ENCODE data around the gene GOLGA1.

The GOLGA1 gene

DNA sequence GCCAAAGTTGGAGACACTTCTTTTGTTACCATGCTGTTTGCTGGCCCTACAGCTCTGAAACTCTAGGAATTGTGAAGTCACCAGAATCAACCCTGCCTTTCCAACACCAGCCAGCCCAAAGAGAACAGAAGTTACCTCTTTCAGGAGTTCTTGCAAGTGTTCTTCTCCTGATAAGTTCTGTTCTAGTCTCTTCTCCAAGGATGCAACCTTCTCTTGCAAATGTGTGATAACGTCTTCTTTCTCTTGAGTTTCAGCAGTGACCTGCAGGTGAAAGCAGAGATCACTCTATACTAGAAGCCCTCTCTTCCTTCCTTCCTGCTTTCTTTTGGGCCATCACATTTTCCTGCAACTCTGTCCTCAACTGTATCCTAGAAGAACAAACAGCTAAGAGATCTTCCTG is 29.1 kb downstream of the GOLGA1 start:
- no peaks in the 10 kb centered on the region for H3K9me3 ChIP-seq (ENCODE audit: control insufficient read depth, low read length)
- peaks cover 37% of the 10 kb centered on the region for H3K36me3 ChIP-seq (ENCODE audit: control insufficient read depth, insufficient read depth, low read length)
- H3K27me3 ChIP-seq (replicated peaks; ENCODE audit: control insufficient read depth, insufficient read depth, low read length, poor library complexity, severe bottlenecking) = no peaks in the 10 kb centered on the region
- H3K4me3 ChIP-seq (ENCODE audit: insufficient read depth, low read depth, low read length, poor library complexity, severe bottlenecking) = no peak overlapping the region
- no peak for DNase-seq
- no peak overlapping the region for H3K27ac ChIP-seq (ENCODE audit: insufficient read depth, low read length, poor library complexity, severe bottlenecking)
- no peaks in the 10 kb centered on the region for H3K4me1 ChIP-seq (ENCODE audit: control insufficient read depth, insufficient read depth, low read length, poor library complexity, severe bottlenecking)

DNA sequence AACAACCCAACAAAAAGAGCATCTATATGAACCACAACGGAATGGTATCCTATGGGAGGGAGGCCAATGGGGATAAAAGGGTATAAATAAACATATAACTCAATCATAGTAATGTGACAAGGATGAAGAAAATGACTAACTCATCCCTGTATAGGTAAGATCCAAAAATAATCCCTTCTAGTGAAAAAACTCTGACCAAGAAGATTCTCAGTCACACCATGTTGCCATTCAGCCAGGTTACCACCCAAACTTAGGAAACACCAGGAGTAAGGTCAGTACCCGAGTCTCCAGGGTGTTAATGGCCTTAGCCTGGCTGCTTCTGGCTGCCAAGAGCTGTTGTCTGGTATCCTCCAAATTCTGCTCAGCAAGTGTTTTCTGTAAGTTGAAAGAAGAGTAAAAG is 32.8 kb downstream of the GOLGA1 start:
- no peaks in the 10 kb centered on the region for H3K9me3 ChIP-seq (ENCODE audit: control insufficient read depth, low read length)
- no peak overlapping the region for H3K27ac ChIP-seq (ENCODE audit: insufficient read depth, low read length, poor library complexity, severe bottlenecking)
- H3K27me3 ChIP-seq (replicated peaks; ENCODE audit: control insufficient read depth, insufficient read depth, low read length, poor library complexity, severe bottlenecking) = no peaks in the 10 kb centered on the region
- H3K36me3 ChIP-seq (ENCODE audit: control insufficient read depth, insufficient read depth, low read length) = peaks cover 26% of the 10 kb centered on the region
- H3K4me3 ChIP-seq (ENCODE audit: insufficient read depth, low read depth, low read length, poor library complexity, severe bottlenecking) = no peak overlapping the region
- DNase-seq = no peak
- no peaks in the 10 kb centered on the region for H3K4me1 ChIP-seq (ENCODE audit: control insufficient read depth, insufficient read depth, low read length, poor library complexity, severe bottlenecking)

DNA sequence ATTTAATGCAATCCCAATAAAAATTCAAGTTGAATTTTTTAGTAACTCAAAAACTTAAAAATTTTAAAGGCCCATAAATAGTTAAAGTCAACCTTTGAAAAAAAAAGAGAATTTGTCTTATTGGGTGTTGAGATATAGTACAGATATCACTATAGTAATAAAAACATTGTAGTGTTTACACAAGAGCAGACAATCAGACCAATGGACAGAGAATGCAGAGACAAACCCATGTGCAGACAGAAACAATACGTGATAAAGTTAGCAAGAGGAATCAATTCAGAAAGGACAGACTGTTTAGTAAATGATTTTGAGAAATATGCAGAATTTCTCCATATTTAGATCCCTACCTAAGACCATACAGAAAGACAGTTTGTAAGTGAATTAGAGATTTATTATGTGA is 33.9 kb downstream of the GOLGA1 start:
- Histone ChIP-seq H3K4me1 (ENCODE audit: control insufficient read depth, insufficient read depth, low read length, poor library complexity, severe bottlenecking) (no peaks in the 10 kb centered on the region), H3K27ac (ENCODE audit: insufficient read depth, low read length, poor library complexity, severe bottlenecking) (no peak overlapping the region), H3K9me3 (ENCODE audit: control insufficient read depth, low read length) (no peaks in the 10 kb centered on the region), H3K4me3 (ENCODE audit: insufficient read depth, low read depth, low read length, poor library complexity, severe bottlenecking) (no peak overlapping the region), H3K27me3 (replicated peaks; ENCODE audit: control insufficient read depth, insufficient read depth, low read length, poor library complexity, severe bottlenecking) (no peaks in the 10 kb centered on the region), H3K36me3 (ENCODE audit: control insufficient read depth, insufficient read depth, low read length) (peaks cover 23% of the 10 kb centered on the region)
- no peak for DNase-seq

DNA sequence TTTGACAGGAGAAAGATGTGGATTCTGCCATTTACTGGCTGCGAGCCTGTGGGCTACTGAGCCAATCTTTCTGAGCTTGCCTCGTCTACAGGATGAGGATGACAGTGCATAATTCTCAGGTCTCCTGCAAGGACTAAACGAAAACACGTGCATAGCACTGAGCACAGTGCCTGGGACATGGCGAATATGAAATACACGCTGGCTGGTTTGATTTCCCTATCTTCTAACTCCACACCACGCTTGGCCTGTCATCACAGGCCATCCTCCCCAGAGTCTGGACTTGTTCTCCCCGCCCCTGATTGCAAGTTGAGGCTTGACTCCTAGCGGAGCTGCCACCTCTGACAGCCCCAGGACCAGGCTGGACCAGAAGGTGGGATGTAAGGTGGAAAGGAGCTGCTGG is 41.0 kb downstream of the GOLGA1 start:
- Histone ChIP-seq H3K4me3 (ENCODE audit: insufficient read depth, low read depth, low read length, poor library complexity, severe bottlenecking) (no peak overlapping the region), H3K9me3 (ENCODE audit: control insufficient read depth, low read length) (no peaks in the 10 kb centered on the region), H3K27ac (ENCODE audit: insufficient read depth, low read length, poor library complexity, severe bottlenecking) (no peak overlapping the region), H3K4me1 (ENCODE audit: control insufficient read depth, insufficient read depth, low read length, poor library complexity, severe bottlenecking) (no peaks in the 10 kb centered on the region), H3K27me3 (replicated peaks; ENCODE audit: control insufficient read depth, insufficient read depth, low read length, poor library complexity, severe bottlenecking) (no peaks in the 10 kb centered on the region), H3K36me3 (ENCODE audit: control insufficient read depth, insufficient read depth, low read length) (peaks cover 30% of the 10 kb centered on the region)
- no peak for DNase-seq

DNA sequence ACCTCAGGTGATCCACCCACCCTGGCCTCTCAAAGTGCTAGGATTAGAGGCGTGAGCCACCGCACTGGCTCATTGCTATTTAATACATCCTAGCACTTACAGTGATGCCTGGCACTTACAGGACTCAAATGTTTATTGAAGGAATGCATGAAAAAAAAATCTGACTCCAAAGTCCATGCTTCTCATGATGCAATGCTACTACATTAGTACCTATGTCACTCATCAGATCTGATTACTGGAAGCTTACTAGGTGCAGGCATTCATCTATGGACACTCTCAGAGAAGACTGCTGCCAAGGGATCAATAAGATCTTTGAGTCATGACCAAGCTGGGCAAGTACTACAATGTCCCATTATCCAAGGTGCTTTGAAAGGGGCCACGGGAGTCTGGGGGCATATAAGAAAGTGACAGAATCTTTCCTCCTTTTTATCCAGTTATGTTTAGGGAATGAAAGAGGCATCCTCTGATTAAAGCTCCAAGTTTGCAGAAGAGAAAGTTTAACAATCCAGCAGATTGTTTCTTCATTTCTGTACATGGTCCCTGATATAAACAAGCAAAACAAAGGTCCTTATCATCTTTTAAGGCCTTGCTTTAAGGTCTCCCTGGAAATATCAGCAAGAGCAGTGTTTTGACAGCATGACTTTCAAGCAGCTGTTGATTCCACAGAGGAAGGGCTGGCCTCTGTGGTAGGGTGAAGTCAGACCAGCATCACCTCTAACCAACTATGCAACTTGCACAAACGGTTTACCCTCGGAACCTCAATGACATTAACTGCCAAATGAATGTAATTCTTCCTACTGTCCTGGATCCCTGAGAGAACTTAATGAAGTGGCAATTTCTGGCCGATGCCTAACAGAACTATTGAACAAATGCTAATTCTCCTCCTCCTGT is 43.1 kb downstream of the GOLGA1 start:
- Histone ChIP-seq H3K27me3 (replicated peaks; ENCODE audit: control insufficient read depth, insufficient read depth, low read length, poor library complexity, severe bottlenecking) (no peaks in the 10 kb centered on the region), H3K4me3 (ENCODE audit: insufficient read depth, low read depth, low read length, poor library complexity, severe bottlenecking) (no peak overlapping the region), H3K36me3 (ENCODE audit: control insufficient read depth, insufficient read depth, low read length) (peaks cover 40% of the 10 kb centered on the region), H3K9me3 (ENCODE audit: control insufficient read depth, low read length) (no peaks in the 10 kb centered on the region), H3K27ac (ENCODE audit: insufficient read depth, low read length, poor library complexity, severe bottlenecking) (no peak overlapping the region), H3K4me1 (ENCODE audit: control insufficient read depth, insufficient read depth, low read length, poor library complexity, severe bottlenecking) (no peaks in the 10 kb centered on the region)
- no peak for DNase-seq

DNA sequence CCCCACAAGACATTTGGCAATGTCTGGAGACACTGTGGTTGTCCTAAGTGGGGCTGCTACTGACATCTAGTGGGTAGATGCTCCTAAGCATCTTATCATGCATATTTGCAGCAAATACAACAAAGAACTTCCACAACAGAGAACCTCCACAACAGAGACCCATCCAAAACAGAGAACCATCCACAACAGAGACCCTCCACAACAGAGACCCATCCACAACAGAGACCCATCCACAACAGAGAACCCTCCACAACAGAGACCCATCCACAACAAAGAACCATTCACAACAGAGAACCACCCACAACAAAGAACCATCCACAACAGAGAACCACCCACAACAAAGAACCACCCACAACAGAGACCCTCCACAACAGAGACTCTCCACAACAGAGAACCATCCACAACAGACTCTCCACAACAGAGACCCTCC is 46.1 kb downstream of the GOLGA1 start:
- no peaks in the 10 kb centered on the region for H3K4me1 ChIP-seq (ENCODE audit: control insufficient read depth, insufficient read depth, low read length, poor library complexity, severe bottlenecking)
- H3K9me3 ChIP-seq (ENCODE audit: control insufficient read depth, low read length) = no peaks in the 10 kb centered on the region
- H3K27me3 ChIP-seq (replicated peaks; ENCODE audit: control insufficient read depth, insufficient read depth, low read length, poor library complexity, severe bottlenecking) = no peaks in the 10 kb centered on the region
- H3K36me3 ChIP-seq (ENCODE audit: control insufficient read depth, insufficient read depth, low read length) = peaks cover 50% of the 10 kb centered on the region
- no peak overlapping the region for H3K4me3 ChIP-seq (ENCODE audit: insufficient read depth, low read depth, low read length, poor library complexity, severe bottlenecking)
- H3K27ac ChIP-seq (ENCODE audit: insufficient read depth, low read length, poor library complexity, severe bottlenecking) = no peak overlapping the region
- no peak for DNase-seq

DNA sequence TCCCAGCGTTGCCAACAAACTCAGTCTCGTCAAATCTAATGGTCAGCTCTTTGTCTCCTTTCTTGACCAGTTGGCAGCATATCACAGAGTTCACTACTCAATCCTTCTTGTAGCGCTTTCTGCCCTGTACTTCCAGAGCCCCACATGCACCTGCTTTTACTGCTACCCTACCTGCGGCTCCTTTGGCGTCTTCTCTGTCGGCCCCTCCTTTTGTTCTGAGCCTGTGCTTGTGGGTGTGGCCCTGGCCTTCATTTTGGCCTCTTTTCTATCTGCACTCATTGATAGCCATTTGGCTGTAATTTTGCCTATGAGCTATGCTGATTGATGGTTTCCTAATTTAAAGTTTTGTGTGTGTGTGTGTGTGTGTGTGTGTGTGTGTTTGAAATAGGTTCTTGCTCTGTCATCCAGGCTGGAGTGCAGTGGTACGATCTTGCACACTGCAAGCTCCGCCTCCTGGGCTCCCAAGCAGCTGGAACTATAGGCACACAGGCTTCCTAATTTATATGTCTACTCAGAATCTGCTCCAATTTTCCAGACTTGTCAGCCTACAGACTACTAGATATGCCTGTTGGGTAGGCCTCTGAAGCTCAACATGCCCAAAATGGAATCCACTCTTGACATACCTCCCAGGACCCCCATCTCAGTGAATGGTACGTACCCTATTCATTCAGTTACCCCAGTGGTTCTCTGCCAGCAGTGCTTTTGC is 46.7 kb downstream of the GOLGA1 start:
- peaks cover 50% of the 10 kb centered on the region for H3K36me3 ChIP-seq (ENCODE audit: control insufficient read depth, insufficient read depth, low read length)
- no peaks in the 10 kb centered on the region for H3K9me3 ChIP-seq (ENCODE audit: control insufficient read depth, low read length)
- no peaks in the 10 kb centered on the region for H3K4me1 ChIP-seq (ENCODE audit: control insufficient read depth, insufficient read depth, low read length, poor library complexity, severe bottlenecking)
- no peaks in the 10 kb centered on the region for H3K27me3 ChIP-seq (replicated peaks; ENCODE audit: control insufficient read depth, insufficient read depth, low read length, poor library complexity, severe bottlenecking)
- H3K27ac ChIP-seq (ENCODE audit: insufficient read depth, low read length, poor library complexity, severe bottlenecking) = no peak overlapping the region
- no peak for DNase-seq
- no peak overlapping the region for H3K4me3 ChIP-seq (ENCODE audit: insufficient read depth, low read depth, low read length, poor library complexity, severe bottlenecking)

DNA sequence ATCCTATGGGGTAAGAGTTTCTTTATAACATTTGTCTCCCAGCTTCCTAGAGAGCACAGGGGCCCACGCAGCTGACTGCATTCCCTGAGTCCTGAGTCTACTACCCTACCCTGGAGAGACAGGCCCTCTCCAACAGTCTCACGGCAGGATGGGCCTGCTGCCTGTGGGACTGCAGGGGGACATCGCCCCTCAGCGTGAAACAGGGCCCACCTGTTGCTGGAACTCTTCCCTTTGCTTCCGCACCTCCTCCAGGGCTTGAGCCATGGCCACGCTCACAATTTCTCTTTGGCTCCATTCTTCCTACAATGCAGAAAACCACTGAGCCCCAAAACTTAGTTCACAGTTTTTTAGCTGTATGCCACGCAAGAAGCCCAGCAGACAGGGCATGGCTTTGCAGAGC is 50.7 kb downstream of the GOLGA1 start:
- Histone ChIP-seq H3K9me3 (ENCODE audit: control insufficient read depth, low read length) (no peaks in the 10 kb centered on the region), H3K4me3 (ENCODE audit: insufficient read depth, low read depth, low read length, poor library complexity, severe bottlenecking) (no peak overlapping the region), H3K27me3 (replicated peaks; ENCODE audit: control insufficient read depth, insufficient read depth, low read length, poor library complexity, severe bottlenecking) (no peaks in the 10 kb centered on the region), H3K4me1 (ENCODE audit: control insufficient read depth, insufficient read depth, low read length, poor library complexity, severe bottlenecking) (no peaks in the 10 kb centered on the region), H3K27ac (ENCODE audit: insufficient read depth, low read length, poor library complexity, severe bottlenecking) (no peak overlapping the region), H3K36me3 (ENCODE audit: control insufficient read depth, insufficient read depth, low read length) (peaks cover 69% of the 10 kb centered on the region)
- no peak for DNase-seq

DNA sequence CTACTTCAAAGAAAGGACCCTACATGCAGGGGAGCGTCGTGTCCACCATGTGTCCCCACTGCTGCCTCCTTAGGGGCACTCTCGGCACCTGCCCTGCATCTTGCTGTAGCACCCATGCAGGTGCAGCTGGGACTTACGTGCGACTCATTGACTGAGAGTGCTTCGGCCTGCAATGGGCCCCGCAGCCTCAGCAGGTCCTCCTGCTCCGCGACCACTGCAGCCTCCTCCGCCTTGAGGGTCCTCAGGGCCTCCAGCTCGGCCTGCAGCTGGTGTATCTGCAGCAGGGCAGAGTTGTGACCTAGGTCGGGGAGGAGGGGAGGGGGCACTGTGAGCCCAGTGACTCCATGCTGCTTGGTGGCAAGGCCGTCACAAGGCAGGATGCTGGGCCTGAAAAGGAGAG is 51.9 kb downstream of the GOLGA1 start:
- Histone ChIP-seq H3K9me3 (ENCODE audit: control insufficient read depth, low read length) (no peaks in the 10 kb centered on the region), H3K27me3 (replicated peaks; ENCODE audit: control insufficient read depth, insufficient read depth, low read length, poor library complexity, severe bottlenecking) (no peaks in the 10 kb centered on the region), H3K27ac (ENCODE audit: insufficient read depth, low read length, poor library complexity, severe bottlenecking) (no peak overlapping the region), H3K4me3 (ENCODE audit: insufficient read depth, low read depth, low read length, poor library complexity, severe bottlenecking) (no peak overlapping the region), H3K36me3 (ENCODE audit: control insufficient read depth, insufficient read depth, low read length) (peaks cover 68% of the 10 kb centered on the region), H3K4me1 (ENCODE audit: control insufficient read depth, insufficient read depth, low read length, poor library complexity, severe bottlenecking) (no peaks in the 10 kb centered on the region)
- DNase-seq = no peak

DNA sequence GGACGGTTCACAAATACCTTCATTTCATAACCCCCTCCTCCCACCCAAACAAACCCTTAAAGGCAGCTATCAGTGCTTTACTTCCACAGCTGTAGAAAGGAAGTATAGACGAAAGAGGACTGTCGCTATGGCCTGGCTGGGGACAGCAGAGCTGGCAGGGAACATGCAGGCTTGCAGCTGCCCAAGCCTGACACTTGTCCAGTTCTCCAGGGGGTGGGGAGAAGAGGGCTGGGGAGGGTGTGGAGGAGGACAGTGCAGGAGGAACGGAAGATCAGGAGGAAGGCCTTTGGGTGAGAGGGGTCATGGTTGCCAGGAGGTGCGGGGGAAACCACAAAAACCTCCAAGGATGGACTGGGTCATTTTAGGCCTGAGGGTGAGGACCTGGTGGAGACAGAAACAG is 53.1 kb downstream of the GOLGA1 start:
- Histone ChIP-seq H3K4me1 (ENCODE audit: control insufficient read depth, insufficient read depth, low read length, poor library complexity, severe bottlenecking) (no peaks in the 10 kb centered on the region), H3K36me3 (ENCODE audit: control insufficient read depth, insufficient read depth, low read length) (peaks cover 60% of the 10 kb centered on the region), H3K4me3 (ENCODE audit: insufficient read depth, low read depth, low read length, poor library complexity, severe bottlenecking) (no peak overlapping the region), H3K27me3 (replicated peaks; ENCODE audit: control insufficient read depth, insufficient read depth, low read length, poor library complexity, severe bottlenecking) (no peaks in the 10 kb centered on the region), H3K27ac (ENCODE audit: insufficient read depth, low read length, poor library complexity, severe bottlenecking) (no peak overlapping the region), H3K9me3 (ENCODE audit: control insufficient read depth, low read length) (no peaks in the 10 kb centered on the region)
- DNase-seq = no peak
